ENCODE measurements around the gene TRMT112. TPM values are rescaled to one million over a fixed set of nuclear protein-coding genes. Genes with fewer than 3 reads are reported as not detected.

The TRMT112 gene
- total and polyA plus RNA-seq, 2 experiments from 2014 or later, result 298 to 927 TPM

DNA sequence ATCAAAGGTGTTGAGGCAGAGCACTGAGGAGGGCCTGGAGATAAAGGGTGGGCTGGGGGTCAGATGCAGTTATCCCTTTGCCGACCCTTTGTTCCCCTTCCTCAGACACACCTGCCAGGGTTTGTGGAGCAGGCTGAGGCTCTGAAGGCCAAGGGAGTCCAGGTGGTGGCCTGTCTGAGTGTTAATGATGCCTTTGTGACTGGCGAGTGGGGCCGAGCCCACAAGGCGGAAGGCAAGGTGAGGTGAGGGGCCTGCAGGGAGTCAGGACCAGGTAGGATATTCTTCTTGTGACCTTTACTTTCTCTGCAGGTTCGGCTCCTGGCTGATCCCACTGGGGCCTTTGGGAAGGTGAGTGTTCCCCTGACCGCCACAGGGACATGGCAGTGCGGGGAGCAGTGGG, 3.2 kb upstream of the TRMT112 start:
- no peak overlapping the region for H2AFZ ChIP-seq
- 0 out of 2 replicates have a peak, but pooled peaks cover 8% of the 10 kb centered on the region for H3F3A ChIP-seq (replicated peaks; ENCODE audit: low read depth)
- H3K27me3 ChIP-seq (ENCODE audit: insufficient read depth), result no peaks in the 10 kb centered on the region
- H3K4me2 ChIP-seq, result no peak overlapping the region
- no peak for TF ChIP-seq ZNF114 (CRISPR knock-in tag; IDR thresholded peaks at IDR 0.05)
- TF ChIP-seq, protein P1, sequence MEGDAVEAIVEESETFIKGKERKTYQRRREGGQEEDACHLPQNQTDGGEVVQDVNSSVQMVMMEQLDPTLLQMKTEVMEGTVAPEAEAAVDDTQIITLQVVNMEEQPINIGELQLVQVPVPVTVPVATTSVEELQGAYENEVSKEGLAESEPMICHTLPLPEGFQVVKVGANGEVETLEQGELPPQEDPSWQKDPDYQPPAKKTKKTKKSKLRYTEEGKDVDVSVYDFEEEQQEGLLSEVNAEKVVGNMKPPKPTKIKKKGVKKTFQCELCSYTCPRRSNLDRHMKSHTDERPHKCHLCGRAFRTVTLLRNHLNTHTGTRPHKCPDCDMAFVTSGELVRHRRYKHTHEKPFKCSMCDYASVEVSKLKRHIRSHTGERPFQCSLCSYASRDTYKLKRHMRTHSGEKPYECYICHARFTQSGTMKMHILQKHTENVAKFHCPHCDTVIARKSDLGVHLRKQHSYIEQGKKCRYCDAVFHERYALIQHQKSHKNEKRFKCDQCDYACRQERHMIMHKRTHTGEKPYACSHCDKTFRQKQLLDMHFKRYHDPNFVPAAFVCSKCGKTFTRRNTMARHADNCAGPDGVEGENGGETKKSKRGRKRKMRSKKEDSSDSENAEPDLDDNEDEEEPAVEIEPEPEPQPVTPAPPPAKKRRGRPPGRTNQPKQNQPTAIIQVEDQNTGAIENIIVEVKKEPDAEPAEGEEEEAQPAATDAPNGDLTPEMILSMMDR (conservative IDR thresholded peaks at IDR 0.05; ENCODE audit: low read depth in 2 of 2), result no peak
- no peak for TF ChIP-seq CREB1 (CRISPR knock-in tag; IDR thresholded peaks at IDR 0.05; ENCODE audit: low read depth)
- no peak for TF ChIP-seq NANOG (IDR thresholded peaks at IDR 0.05; ENCODE audit: borderline replicate concordance)
- no peak for TF ChIP-seq EZH2phosphoT487 (IDR thresholded peaks at IDR 0.05; ENCODE audit: unreplicated experiment)
- TF ChIP-seq POLR2AphosphoS5 (IDR thresholded peaks at IDR 0.05; ENCODE audit: low read depth), result no peak
- TF ChIP-seq, protein P2, sequence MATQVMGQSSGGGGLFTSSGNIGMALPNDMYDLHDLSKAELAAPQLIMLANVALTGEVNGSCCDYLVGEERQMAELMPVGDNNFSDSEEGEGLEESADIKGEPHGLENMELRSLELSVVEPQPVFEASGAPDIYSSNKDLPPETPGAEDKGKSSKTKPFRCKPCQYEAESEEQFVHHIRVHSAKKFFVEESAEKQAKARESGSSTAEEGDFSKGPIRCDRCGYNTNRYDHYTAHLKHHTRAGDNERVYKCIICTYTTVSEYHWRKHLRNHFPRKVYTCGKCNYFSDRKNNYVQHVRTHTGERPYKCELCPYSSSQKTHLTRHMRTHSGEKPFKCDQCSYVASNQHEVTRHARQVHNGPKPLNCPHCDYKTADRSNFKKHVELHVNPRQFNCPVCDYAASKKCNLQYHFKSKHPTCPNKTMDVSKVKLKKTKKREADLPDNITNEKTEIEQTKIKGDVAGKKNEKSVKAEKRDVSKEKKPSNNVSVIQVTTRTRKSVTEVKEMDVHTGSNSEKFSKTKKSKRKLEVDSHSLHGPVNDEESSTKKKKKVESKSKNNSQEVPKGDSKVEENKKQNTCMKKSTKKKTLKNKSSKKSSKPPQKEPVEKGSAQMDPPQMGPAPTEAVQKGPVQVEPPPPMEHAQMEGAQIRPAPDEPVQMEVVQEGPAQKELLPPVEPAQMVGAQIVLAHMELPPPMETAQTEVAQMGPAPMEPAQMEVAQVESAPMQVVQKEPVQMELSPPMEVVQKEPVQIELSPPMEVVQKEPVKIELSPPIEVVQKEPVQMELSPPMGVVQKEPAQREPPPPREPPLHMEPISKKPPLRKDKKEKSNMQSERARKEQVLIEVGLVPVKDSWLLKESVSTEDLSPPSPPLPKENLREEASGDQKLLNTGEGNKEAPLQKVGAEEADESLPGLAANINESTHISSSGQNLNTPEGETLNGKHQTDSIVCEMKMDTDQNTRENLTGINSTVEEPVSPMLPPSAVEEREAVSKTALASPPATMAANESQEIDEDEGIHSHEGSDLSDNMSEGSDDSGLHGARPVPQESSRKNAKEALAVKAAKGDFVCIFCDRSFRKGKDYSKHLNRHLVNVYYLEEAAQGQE (IDR thresholded peaks at IDR 0.05; ENCODE audit: unreplicated experiment), result no peak
- TF ChIP-seq, protein P3, sequence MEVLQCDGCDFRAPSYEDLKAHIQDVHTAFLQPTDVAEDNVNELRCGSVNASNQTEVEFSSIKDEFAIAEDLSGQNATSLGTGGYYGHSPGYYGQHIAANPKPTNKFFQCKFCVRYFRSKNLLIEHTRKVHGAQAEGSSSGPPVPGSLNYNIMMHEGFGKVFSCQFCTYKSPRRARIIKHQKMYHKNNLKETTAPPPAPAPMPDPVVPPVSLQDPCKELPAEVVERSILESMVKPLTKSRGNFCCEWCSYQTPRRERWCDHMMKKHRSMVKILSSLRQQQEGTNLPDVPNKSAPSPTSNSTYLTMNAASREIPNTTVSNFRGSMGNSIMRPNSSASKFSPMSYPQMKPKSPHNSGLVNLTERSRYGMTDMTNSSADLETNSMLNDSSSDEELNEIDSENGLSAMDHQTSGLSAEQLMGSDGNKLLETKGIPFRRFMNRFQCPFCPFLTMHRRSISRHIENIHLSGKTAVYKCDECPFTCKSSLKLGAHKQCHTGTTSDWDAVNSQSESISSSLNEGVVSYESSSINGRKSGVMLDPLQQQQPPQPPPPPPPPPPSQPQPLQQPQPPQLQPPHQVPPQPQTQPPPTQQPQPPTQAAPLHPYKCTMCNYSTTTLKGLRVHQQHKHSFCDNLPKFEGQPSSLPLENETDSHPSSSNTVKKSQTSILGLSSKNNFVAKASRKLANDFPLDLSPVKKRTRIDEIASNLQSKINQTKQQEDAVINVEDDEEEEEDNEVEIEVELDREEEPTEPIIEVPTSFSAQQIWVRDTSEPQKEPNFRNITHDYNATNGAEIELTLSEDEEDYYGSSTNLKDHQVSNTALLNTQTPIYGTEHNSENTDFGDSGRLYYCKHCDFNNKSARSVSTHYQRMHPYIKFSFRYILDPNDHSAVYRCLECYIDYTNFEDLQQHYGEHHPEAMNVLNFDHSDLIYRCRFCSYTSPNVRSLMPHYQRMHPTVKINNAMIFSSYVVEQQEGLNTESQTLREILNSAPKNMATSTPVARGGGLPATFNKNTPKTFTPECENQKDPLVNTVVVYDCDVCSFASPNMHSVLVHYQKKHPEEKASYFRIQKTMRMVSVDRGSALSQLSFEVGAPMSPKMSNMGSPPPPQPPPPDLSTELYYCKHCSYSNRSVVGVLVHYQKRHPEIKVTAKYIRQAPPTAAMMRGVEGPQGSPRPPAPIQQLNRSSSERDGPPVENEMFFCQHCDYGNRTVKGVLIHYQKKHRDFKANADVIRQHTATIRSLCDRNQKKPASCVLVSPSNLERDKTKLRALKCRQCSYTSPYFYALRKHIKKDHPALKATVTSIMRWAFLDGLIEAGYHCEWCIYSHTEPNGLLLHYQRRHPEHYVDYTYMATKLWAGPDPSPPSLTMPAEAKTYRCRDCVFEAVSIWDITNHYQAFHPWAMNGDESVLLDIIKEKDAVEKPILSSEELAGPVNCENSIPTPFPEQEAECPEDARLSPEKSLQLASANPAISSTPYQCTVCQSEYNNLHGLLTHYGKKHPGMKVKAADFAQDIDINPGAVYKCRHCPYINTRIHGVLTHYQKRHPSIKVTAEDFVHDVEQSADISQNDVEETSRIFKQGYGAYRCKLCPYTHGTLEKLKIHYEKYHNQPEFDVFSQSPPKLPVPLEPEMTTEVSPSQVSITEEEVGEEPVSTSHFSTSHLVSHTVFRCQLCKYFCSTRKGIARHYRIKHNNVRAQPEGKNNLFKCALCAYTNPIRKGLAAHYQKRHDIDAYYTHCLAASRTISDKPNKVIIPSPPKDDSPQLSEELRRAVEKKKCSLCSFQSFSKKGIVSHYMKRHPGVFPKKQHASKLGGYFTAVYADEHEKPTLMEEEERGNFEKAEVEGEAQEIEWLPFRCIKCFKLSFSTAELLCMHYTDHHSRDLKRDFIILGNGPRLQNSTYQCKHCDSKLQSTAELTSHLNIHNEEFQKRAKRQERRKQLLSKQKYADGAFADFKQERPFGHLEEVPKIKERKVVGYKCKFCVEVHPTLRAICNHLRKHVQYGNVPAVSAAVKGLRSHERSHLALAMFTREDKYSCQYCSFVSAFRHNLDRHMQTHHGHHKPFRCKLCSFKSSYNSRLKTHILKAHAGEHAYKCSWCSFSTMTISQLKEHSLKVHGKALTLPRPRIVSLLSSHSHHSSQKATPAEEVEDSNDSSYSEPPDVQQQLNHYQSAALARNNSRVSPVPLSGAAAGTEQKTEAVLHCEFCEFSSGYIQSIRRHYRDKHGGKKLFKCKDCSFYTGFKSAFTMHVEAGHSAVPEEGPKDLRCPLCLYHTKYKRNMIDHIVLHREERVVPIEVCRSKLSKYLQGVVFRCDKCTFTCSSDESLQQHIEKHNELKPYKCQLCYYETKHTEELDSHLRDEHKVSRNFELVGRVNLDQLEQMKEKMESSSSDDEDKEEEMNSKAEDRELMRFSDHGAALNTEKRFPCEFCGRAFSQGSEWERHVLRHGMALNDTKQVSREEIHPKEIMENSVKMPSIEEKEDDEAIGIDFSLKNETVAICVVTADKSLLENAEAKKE (CRISPR knock-in tag; IDR thresholded peaks at IDR 0.05), result no peak
- no peak for TF ChIP-seq ZNF331 (CRISPR knock-in tag; IDR thresholded peaks at IDR 0.05; ENCODE audit: low read depth)
- no peak for TF ChIP-seq JUNB (IDR thresholded peaks at IDR 0.05; ENCODE audit: unreplicated experiment)
- TF ChIP-seq, protein P4, sequence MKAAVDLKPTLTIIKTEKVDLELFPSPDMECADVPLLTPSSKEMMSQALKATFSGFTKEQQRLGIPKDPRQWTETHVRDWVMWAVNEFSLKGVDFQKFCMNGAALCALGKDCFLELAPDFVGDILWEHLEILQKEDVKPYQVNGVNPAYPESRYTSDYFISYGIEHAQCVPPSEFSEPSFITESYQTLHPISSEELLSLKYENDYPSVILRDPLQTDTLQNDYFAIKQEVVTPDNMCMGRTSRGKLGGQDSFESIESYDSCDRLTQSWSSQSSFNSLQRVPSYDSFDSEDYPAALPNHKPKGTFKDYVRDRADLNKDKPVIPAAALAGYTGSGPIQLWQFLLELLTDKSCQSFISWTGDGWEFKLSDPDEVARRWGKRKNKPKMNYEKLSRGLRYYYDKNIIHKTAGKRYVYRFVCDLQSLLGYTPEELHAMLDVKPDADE (IDR thresholded peaks at IDR 0.05), result no peak
- Mint-ChIP-seq H3K4me3 (peak overlapping the region; percentile 98; the same call in 2 of the 3 replicates), H3K27me3 (ENCODE audit: insufficient read depth, low read depth, poor library complexity) (peaks cover 21% of the 10 kb centered on the region), H3K27ac (no peak overlapping the region), H3K9me3 (no peaks in the 10 kb centered on the region; the same call in 1 of the 3 replicates), H3K36me3 (ENCODE audit: low read depth) (peaks cover 38% of the 10 kb centered on the region), H3K4me1 (peaks cover 27% of the 10 kb centered on the region)
- no peak overlapping the region for H3K27ac ChIP-seq (ENCODE audit: low read depth)
- H4K20me1 ChIP-seq (replicated peaks; ENCODE audit: insufficient read depth), result no peaks in the 10 kb centered on the region; the same call in 1 of the 2 replicates
- peaks cover 16% of the 10 kb centered on the region for H3K79me2 ChIP-seq (replicated peaks; ENCODE audit: insufficient read depth)
- ATAC-seq, result no peak
- H3K4me3 ChIP-seq, result no peak overlapping the region
- DNase-seq (ENCODE audit: low spot score), result no peak
- peaks cover 17% of the 10 kb centered on the region for H3K4me1 ChIP-seq (ENCODE audit: insufficient read depth)
- peaks cover 3% of the 10 kb centered on the region; the same call in 1 of the 2 replicates for H3K36me3 ChIP-seq (ENCODE audit: insufficient read depth)
- H3K9me2 ChIP-seq (ENCODE audit: insufficient read depth), result no peaks in the 10 kb centered on the region

All from GM23338 (cell line).